CD14-positive monocyte (primary cell): ENCODE measurements around the gene NDE1. TPM values are rescaled to one million over a fixed set of nuclear protein-coding genes. Genes with fewer than 3 reads are reported as not detected.

Source experiments
- DNase-seq, 3 donors: peaks; one replicate each; pipeline ENCODE4 v3.0.0-alpha.2; 2011 to 2022
- H2AFZ ChIP-seq: 2 replicates; pipeline ENCODE4 v1.6.0; 2012; ENCODE audit warnings: mild to moderate bottlenecking, low read depth, low read length, inconsistent platforms; ENCODE audit not compliant: insufficient read depth, poor library complexity, severe bottlenecking
- H3K27ac ChIP-seq, 2 donors: 1 replicate in 1 of 2; 2 replicates in 1 of 2; pipeline ENCODE4 v1.5.1; 2012 to 2013; ENCODE audit warnings: low read length in 2 of 2, control low read depth in 1 of 2, inconsistent platforms in 1 of 2, low read depth in 1 of 2, mild to moderate bottlenecking in 1 of 2
- H3K27me3 ChIP-seq, 2 donors: one replicate each; pipeline versions ENCODE4 v1.6.0 to v1.6.1; 2011 to 2013; ENCODE audit warnings: low read length in 2 of 2; ENCODE audit not compliant: control insufficient read depth in 2 of 2, insufficient read depth in 2 of 2
- H3K36me3 ChIP-seq, 2 donors: replicated peaks in 1 of 2; 1 replicate in 1 of 2; 2 replicates in 1 of 2; pipeline versions ENCODE4 v1.5.1 to v1.6.1; 2012 to 2013; ENCODE audit warnings: low read length in 2 of 2, control low read depth in 1 of 2, inconsistent platforms in 1 of 2, mild to moderate bottlenecking in 1 of 2; ENCODE audit not compliant: insufficient read depth in 2 of 2, control insufficient read depth in 1 of 2
- H3K4me1 ChIP-seq, 2 donors: 1 replicate in 1 of 2; 2 replicates in 1 of 2; pipeline versions ENCODE4 v1.5.1 to v1.6.1; 2012 to 2013; ENCODE audit warnings: low read length in 2 of 2, control low read depth in 1 of 2, inconsistent platforms in 1 of 2, mild to moderate bottlenecking in 1 of 2, moderate library complexity in 1 of 2; ENCODE audit not compliant: insufficient read depth in 2 of 2, control insufficient read depth in 1 of 2
- H3K4me2 ChIP-seq: replicated peaks from 2 replicates; pipeline ENCODE3; 2012; ENCODE audit warnings: low read length, moderate library complexity, mild to moderate bottlenecking; ENCODE audit not compliant: poor library complexity, severe bottlenecking; ENCODE audit errors: extremely low read depth
- H3K4me3 ChIP-seq, 3 experiments: fragments of 200-600 bp in 1 of 3; sonication (generic) in 1 of 3; replicated peaks in 1 of 3; 1 replicate in 2 of 3; 2 replicates in 1 of 3; pipeline ENCODE4 v1.5.1; 2011 to 2013; ENCODE audit warnings: low read length in 3 of 3, mild to moderate bottlenecking in 3 of 3, control low read depth in 2 of 3, low read depth in 2 of 3, inconsistent platforms in 1 of 3, moderate library complexity in 1 of 3
- H3K79me2 ChIP-seq: 2 replicates; pipeline ENCODE4 v1.6.0; 2012; ENCODE audit warnings: mild to moderate bottlenecking, control low read depth, inconsistent platforms, low read length, moderate library complexity; ENCODE audit not compliant: insufficient read depth
- H3K9ac ChIP-seq: 2 replicates; pipeline ENCODE4 v1.6.0; 2017; ENCODE audit warnings: low read length, mild to moderate bottlenecking; ENCODE audit not compliant: insufficient read depth, poor library complexity, severe bottlenecking
- H3K9me3 ChIP-seq, 2 donors: replicated peaks in 1 of 2; 1 replicate in 1 of 2; 2 replicates in 1 of 2; pipeline versions ENCODE4 v1.5.1 to v1.6.1; 2012 to 2013; ENCODE audit warnings: low read length in 2 of 2, control low read depth in 1 of 2; ENCODE audit not compliant: control insufficient read depth in 1 of 2, insufficient read depth in 1 of 2
- H4K20me1 ChIP-seq: 2 replicates; pipeline ENCODE4 v1.6.0; 2012; ENCODE audit warnings: mild to moderate bottlenecking, low read length, control low read depth, moderate library complexity; ENCODE audit not compliant: insufficient read depth
- H3K27ac Mint-ChIP-seq, 7 donors: one replicate each; pipeline ENCODE4 v1.8.0; 2020; ENCODE audit warnings: mild to moderate bottlenecking in 7 of 7, mixed read lengths in 7 of 7, moderate library complexity in 6 of 7, inconsistent platforms in 2 of 7
- H3K27me3 Mint-ChIP-seq, 3 donors: one replicate each; pipeline ENCODE4 v1.8.0; 2021 to 2022; ENCODE audit warnings: low read depth in 3 of 3, mild to moderate bottlenecking in 3 of 3, mixed read lengths in 3 of 3, moderate library complexity in 3 of 3, inconsistent platforms in 1 of 3
- H3K36me3 Mint-ChIP-seq, 2 donors: one replicate each; pipeline ENCODE4 v1.8.0; 2020; ENCODE audit warnings: mixed read lengths in 2 of 2, inconsistent platforms in 1 of 2, mild to moderate bottlenecking in 1 of 2
- H3K4me1 Mint-ChIP-seq: one replicate; pipeline ENCODE4 v1.8.0; 2020; ENCODE audit warnings: mild to moderate bottlenecking, mixed read lengths
- H3K4me3 Mint-ChIP-seq, 2 donors: one replicate each; pipeline ENCODE4 v1.8.0; 2020; ENCODE audit warnings: mild to moderate bottlenecking in 2 of 2, mixed read lengths in 2 of 2, moderate library complexity in 1 of 2
- H3K9me3 Mint-ChIP-seq, 7 donors: one replicate each; pipeline ENCODE4 v1.8.0; 2020 to 2022; ENCODE audit warnings: mixed read lengths in 7 of 7, mild to moderate bottlenecking in 6 of 7, moderate library complexity in 6 of 7, inconsistent platforms in 2 of 7
- WGBS: methylation state at CpG from one replicate; pipeline ENCODE4 v1.1.5; 2013; ENCODE audit warnings: missing lambda C conversion rate; ENCODE audit not compliant: insufficient coverage; 5-methylcytosine and 5-hydroxymethylcytosine counted together
- intact Hi-C, 2 donors: fragments of 100-400 bp; cut with micrococcal nuclease; formaldehyde crosslinking; loops; one replicate each; pipeline versions ENCODE4 v1.15.0 to v1.15.1; 2023
- polyA plus RNA-seq, 3 donors: library from polyadenylated mRNA; depleted of rRNA in 1 of 3; unstranded in 2 of 3; stranded (reverse) in 1 of 3; fragments of 300-500 nt in 2 of 3; fragments of >200 nt in 1 of 3; fragmentation: Illumina TruSeq in 2 of 3; gene quantifications; 1 replicate in 2 of 3; 2 replicates in 1 of 3; pipeline ENCODE4 v1.2.3, GENCODE V29; 2012 to 2021
- TF ChIP-seq, protein P1 (sequence below): fragments of 200-600 bp; IDR thresholded peaks from one replicate; pipeline ENCODE4 v1.8.0; 2022; ENCODE audit warnings: antibody characterized with exemption, mild to moderate bottlenecking

NDE1 gene
- polyA plus RNA-seq, 3 donors: 26.0 to 47.8 (median 28.0) TPM

- Histone ChIP-seq H4K20me1 (no peaks in the 10 kb centered on the region), H2AFZ (peak overlapping the region; percentile 46), H3K9ac (peak overlapping the region; percentile 80), H3K9me3 (no peaks in the 10 kb centered on the region), H3K4me2 (peak overlapping the region; percentile 65), H3K27me3 (no peaks in the 10 kb centered on the region), H3K79me2 (peaks cover 73% of the 10 kb centered on the region), H3K4me3 (peak overlapping the region; percentile 26 to 69 (median 32)), H3K4me1 (peaks cover 37 to 52% of the 10 kb centered on the region in 2 donors), H3K36me3 (peaks cover 25 to 68% of the 10 kb centered on the region in 2 donors), H3K27ac (peak overlapping the region; percentile 97 to 98)
- peaks cover 54% of the 10 kb centered on the region for H3K4me1 Mint-ChIP-seq
- H3K9me3 Mint-ChIP-seq: peaks cover 0 to 2% (median 0%) of the 10 kb centered on the region in 7 donors
- peak overlapping the region; percentile 98 to 99 (median 99) for H3K27ac Mint-ChIP-seq
- intact Hi-C loops: loop anchor here in 1 of 2 donors (2.0 to 10.0 kb wide), 2 partner anchors 30 to 78 kb away; partner anchors contain the start of gene MARF1
- H3K27me3 Mint-ChIP-seq: peaks cover 0 to 7% (median 2%) of the 10 kb centered on the region in 3 donors
- peaks cover 45 to 81% of the 10 kb centered on the region in 2 donors for H3K36me3 Mint-ChIP-seq
- DNase-seq: peak; percentile 93 to 96 (median 93)
- TF ChIP-seq, protein P1, sequence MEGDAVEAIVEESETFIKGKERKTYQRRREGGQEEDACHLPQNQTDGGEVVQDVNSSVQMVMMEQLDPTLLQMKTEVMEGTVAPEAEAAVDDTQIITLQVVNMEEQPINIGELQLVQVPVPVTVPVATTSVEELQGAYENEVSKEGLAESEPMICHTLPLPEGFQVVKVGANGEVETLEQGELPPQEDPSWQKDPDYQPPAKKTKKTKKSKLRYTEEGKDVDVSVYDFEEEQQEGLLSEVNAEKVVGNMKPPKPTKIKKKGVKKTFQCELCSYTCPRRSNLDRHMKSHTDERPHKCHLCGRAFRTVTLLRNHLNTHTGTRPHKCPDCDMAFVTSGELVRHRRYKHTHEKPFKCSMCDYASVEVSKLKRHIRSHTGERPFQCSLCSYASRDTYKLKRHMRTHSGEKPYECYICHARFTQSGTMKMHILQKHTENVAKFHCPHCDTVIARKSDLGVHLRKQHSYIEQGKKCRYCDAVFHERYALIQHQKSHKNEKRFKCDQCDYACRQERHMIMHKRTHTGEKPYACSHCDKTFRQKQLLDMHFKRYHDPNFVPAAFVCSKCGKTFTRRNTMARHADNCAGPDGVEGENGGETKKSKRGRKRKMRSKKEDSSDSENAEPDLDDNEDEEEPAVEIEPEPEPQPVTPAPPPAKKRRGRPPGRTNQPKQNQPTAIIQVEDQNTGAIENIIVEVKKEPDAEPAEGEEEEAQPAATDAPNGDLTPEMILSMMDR: no peak
- peak overlapping the region; percentile 78 to 88 for H3K4me3 Mint-ChIP-seq
- WGBS: 3% methylated on average over 13 of the region's 20 CpGs
Measured at GRCh38 chr16:15672514-15673167, 22.6 kb downstream of the NDE1 start.

- H3K36me3 ChIP-seq: peaks cover 32 to 70% of the 10 kb centered on the region in 2 donors
- 97% methylated on average over 4 of the region's 7 CpGs for WGBS
- intact Hi-C loops: loop anchor here in 1 of 2 donors (10.0 kb wide), 1 partner anchor 80 kb away; no protein-coding TSS in a partner anchor
Measured at GRCh38 chr16:15674571-15674970, 24.5 kb downstream of the NDE1 start.

More at GRCh38 chr16:15674571-15674970, 24.5 kb downstream of the NDE1 start:
- Mint-ChIP-seq H3K27ac (peak overlapping the region; percentile 98 to 99 (median 99)), H3K27me3 (peaks cover 0 to 7% (median 2%) of the 10 kb centered on the region in 3 donors), H3K36me3 (peaks cover 57 to 81% of the 10 kb centered on the region in 2 donors), H3K9me3 (no peaks in the 10 kb centered on the region), H3K4me1 (peaks cover 54% of the 10 kb centered on the region), H3K4me3 (no peak overlapping the region)
- Histone ChIP-seq H3K9me3 (no peaks in the 10 kb centered on the region), H4K20me1 (no peaks in the 10 kb centered on the region), H3K4me2 (no peak overlapping the region), H3K9ac (no peak overlapping the region), H3K4me3 (no peak overlapping the region), H3K4me1 (peaks cover 37 to 52% of the 10 kb centered on the region in 2 donors), H3K27me3 (no peaks in the 10 kb centered on the region), H2AFZ (no peak overlapping the region), H3K79me2 (peaks cover 70% of the 10 kb centered on the region), H3K27ac (peak overlapping the region; percentile 97 to 98)
- no peak for DNase-seq
- TF ChIP-seq, protein P1: no peak
